SK-N-SH treated with all-trans-retinoic acid at 6 μM for 48 hours (cell line): ENCODE measurements around the gene SLC7A8.

ENCODE experiments used
- ATAC-seq: fragments of 200-7000 bp; cut with Tn5 transposase; 3 replicates; pipeline ENCODE4 v1.9.1; 2020; ENCODE audit warnings: mild to moderate bottlenecking, moderate library complexity
- ARNTL ChIP-seq: fragments of 450-650 bp; formaldehyde crosslinking; IDR thresholded peaks from 2 replicates; pipeline ENCODE4 v1.5.0; 2020; ENCODE audit warnings: low read depth, mild to moderate bottlenecking, moderate library complexity, borderline replicate concordance
- BACH2 ChIP-seq: fragments of 250-450 bp; sonication (Bioruptor Pico); IDR thresholded peaks from 2 replicates; pipeline ENCODE4 v1.9.0; 2021; ENCODE audit warnings: mild to moderate bottlenecking, borderline replicate concordance
- CREB5 ChIP-seq: fragments of 250-450 bp; sonication (Bioruptor Pico); IDR thresholded peaks from 2 replicates; pipeline ENCODE4 v1.5.1; 2020; ENCODE audit warnings: low read depth, mild to moderate bottlenecking, moderate library complexity
- CSDC2 ChIP-seq: fragments of 250-450 bp; sonication (Bioruptor Pico); IDR thresholded peaks from 2 replicates; pipeline ENCODE4 v1.5.0; 2020; ENCODE audit warnings: mild to moderate bottlenecking, moderate library complexity
- ESRRG ChIP-seq: fragments of 250-450 bp; sonication (Bioruptor Pico); IDR thresholded peaks from 2 replicates; pipeline ENCODE4 v1.6.1; 2021; ENCODE audit warnings: mild to moderate bottlenecking
- GLIS3 ChIP-seq: fragments of 250-450 bp; sonication (Bioruptor Pico); IDR thresholded peaks from 2 replicates; pipeline ENCODE4 v1.5.0; 2020; ENCODE audit warnings: mild to moderate bottlenecking, moderate library complexity
- ISL1 ChIP-seq: fragments of 250-450 bp; sonication (Bioruptor Pico); IDR thresholded peaks from 2 replicates; pipeline ENCODE4 v2.1.2; 2022; ENCODE audit warnings: mild to moderate bottlenecking, moderate library complexity
- OSR1 ChIP-seq: fragments of 250-450 bp; sonication (Bioruptor Pico); IDR thresholded peaks from 2 replicates; pipeline ENCODE4 v1.8.0; 2022; ENCODE audit warnings: moderate library complexity, mild to moderate bottlenecking, inconsistent platforms
- POU6F1 ChIP-seq: fragments of 250-450 bp; sonication (Bioruptor Pico); IDR thresholded peaks from 2 replicates; pipeline ENCODE4 v1.8.0; 2021; ENCODE audit warnings: low read depth, mild to moderate bottlenecking, moderate library complexity, borderline replicate concordance
- PPARA ChIP-seq: fragments of 250-450 bp; sonication (Bioruptor Pico); IDR thresholded peaks from 2 replicates; pipeline ENCODE4 v1.5.0; 2020; ENCODE audit warnings: mild to moderate bottlenecking, borderline replicate concordance
- RARB ChIP-seq: fragments of 250-450 bp; sonication (Bioruptor Pico); IDR thresholded peaks from 2 replicates; pipeline ENCODE4 v1.8.0; 2021; ENCODE audit warnings: mild to moderate bottlenecking, moderate library complexity
- SNAI2 ChIP-seq: fragments of 250-450 bp; sonication (Bioruptor Pico); IDR thresholded peaks from 2 replicates; pipeline ENCODE4 v1.5.0; 2020; ENCODE audit warnings: mild to moderate bottlenecking, moderate library complexity
- TCF4 ChIP-seq: fragments of 250-450 bp; sonication (Bioruptor Pico); IDR thresholded peaks from 2 replicates; pipeline ENCODE4 v1.8.0; 2021; ENCODE audit warnings: mild to moderate bottlenecking, moderate library complexity, borderline replicate concordance
- TOX ChIP-seq: fragments of 250-450 bp; sonication (Bioruptor Pico); IDR thresholded peaks from 2 replicates; pipeline ENCODE4 v1.8.0; 2021; ENCODE audit warnings: mild to moderate bottlenecking, moderate library complexity, borderline replicate concordance
- TSHZ2 ChIP-seq: fragments of 250-450 bp; sonication (Bioruptor Pico); IDR thresholded peaks from 2 replicates; pipeline ENCODE4 v1.5.0; 2020; ENCODE audit warnings: mild to moderate bottlenecking, moderate library complexity
- ZC3H10 ChIP-seq: fragments of 250-450 bp; sonication (Bioruptor Pico); IDR thresholded peaks from 2 replicates; pipeline ENCODE4 v1.5.1; 2021; ENCODE audit warnings: mild to moderate bottlenecking, moderate library complexity
- ZFP3 ChIP-seq: fragments of 250-450 bp; sonication (Bioruptor Pico); IDR thresholded peaks from 2 replicates; pipeline ENCODE4 v1.5.0; 2020; ENCODE audit warnings: mild to moderate bottlenecking, moderate library complexity
- ZFP30 ChIP-seq: fragments of 450-650 bp; formaldehyde crosslinking; IDR thresholded peaks from 2 replicates; pipeline ENCODE4 v1.5.0; 2022; ENCODE audit warnings: mild to moderate bottlenecking, moderate library complexity
- ZNF565 ChIP-seq: fragments of 450-650 bp; formaldehyde crosslinking; conservative IDR thresholded peaks from 2 replicates; pipeline ENCODE4 v1.5.0; 2020; ENCODE audit warnings: low read depth, mild to moderate bottlenecking, moderate library complexity
- ZNF70 ChIP-seq: fragments of 450-650 bp; formaldehyde crosslinking; IDR thresholded peaks from 2 replicates; pipeline ENCODE4 v1.5.0; 2020; ENCODE audit warnings: mild to moderate bottlenecking, moderate library complexity
- ZNF8 ChIP-seq: fragments of 450-650 bp; formaldehyde crosslinking; IDR thresholded peaks from 2 replicates; pipeline ENCODE4 v1.5.0; 2020; ENCODE audit warnings: mild to moderate bottlenecking, moderate library complexity

SLC7A8 gene

GRCh38 chr14:23168246-23168645 is 15.2 kb downstream of the SLC7A8 start:
- TF ChIP-seq PPARA (CRISPR knock-in tag), result no peak
- TF ChIP-seq ESRRG, result no peak
- no peak for TF ChIP-seq SNAI2 (CRISPR knock-in tag)
- TF ChIP-seq RARB, result no peak
- TF ChIP-seq TCF4 (CRISPR knock-in tag), result no peak

GRCh38 chr14:23167116-23167847 is 16.2 kb downstream of the SLC7A8 start:
- no peak for ATAC-seq
- TF ChIP-seq RARB (no peak), CSDC2 (CRISPR knock-in tag) (no peak), CREB5 (no peak), BACH2 (CRISPR knock-in tag) (no peak), ZFP3 (no peak), TSHZ2 (no peak), POU6F1 (CRISPR knock-in tag) (no peak)
- TF ChIP-seq, all 23 proteins: peak for 0

More at GRCh38 chr14:23168246-23168645, 15.2 kb downstream of the SLC7A8 start:
- peak; percentile 35; the same call in 2 of the 3 replicates for ATAC-seq

- ATAC-seq, result no peak
- TF ChIP-seq RARB, result no peak
- no peak for TF ChIP-seq ZNF70 (CRISPR knock-in tag)
- TF ChIP-seq ZFP30 (CRISPR knock-in tag), result no peak
- TF ChIP-seq ISL1, result no peak
- TF ChIP-seq ZNF565 (CRISPR knock-in tag), result no peak
- TF ChIP-seq ZFP3, result no peak
- no peak for TF ChIP-seq CSDC2 (CRISPR knock-in tag)
- TF ChIP-seq TSHZ2, result no peak
- TF ChIP-seq ARNTL (CRISPR knock-in tag), result no peak
- TF ChIP-seq ZC3H10, result no peak
- TF ChIP-seq BACH2 (CRISPR knock-in tag), result no peak
- no peak for TF ChIP-seq TOX
- TF ChIP-seq CREB5, result no peak
- TF ChIP-seq ZNF8 (CRISPR knock-in tag), result no peak
- TF ChIP-seq PPARA (CRISPR knock-in tag), result no peak
- TF ChIP-seq TCF4 (CRISPR knock-in tag), result no peak
- TF ChIP-seq ESRRG, result no peak
- no peak for TF ChIP-seq SNAI2 (CRISPR knock-in tag)
- no peak for TF ChIP-seq OSR1 (CRISPR knock-in tag)
- TF ChIP-seq GLIS3, result no peak
These were observed 18.5 kb downstream of the SLC7A8 start for GRCh38 chr14:23164949-23165348.
